GM23248 (cell line): ENCODE measurements around the gene DNAAF5. TPM values are rescaled to one million over a fixed set of nuclear protein-coding genes. Genes with fewer than 3 reads are reported as not detected.

ENCODE experiments used
- DNase-seq: peaks from one replicate; pipeline ENCODE4 v3.0.0-alpha.2; 2015
- H2AFZ ChIP-seq: fragments of 200-600 bp; sonication (generic); 2 replicates; pipeline ENCODE4 v1.6.1; 2016; ENCODE audit warnings: antibody characterized with exemption
- H3F3A ChIP-seq: fragments of 200-600 bp; sonication (generic); 2 replicates; pipeline ENCODE4 v1.6.1; 2016; ENCODE audit warnings: mild to moderate bottlenecking, antibody characterized with exemption, mixed run types; ENCODE audit not compliant: insufficient read depth
- H3K27ac ChIP-seq: fragments of 200-600 bp; sonication (generic); 2 replicates; pipeline ENCODE4 v1.5.1; 2016; ENCODE audit warnings: mild to moderate bottlenecking
- H3K27me3 ChIP-seq: fragments of 200-600 bp; sonication (generic); replicated peaks from 2 replicates; pipeline ENCODE4 v1.6.1; 2016; ENCODE audit warnings: mild to moderate bottlenecking; ENCODE audit not compliant: insufficient read depth
- H3K36me3 ChIP-seq: fragments of 200-600 bp; sonication (generic); 2 replicates; pipeline ENCODE4 v1.6.1; 2016; ENCODE audit warnings: low read depth, mild to moderate bottlenecking
- H3K4me1 ChIP-seq: fragments of 200-600 bp; sonication (generic); 2 replicates; pipeline ENCODE4 v1.6.1; 2016; ENCODE audit warnings: mild to moderate bottlenecking; ENCODE audit not compliant: insufficient read depth
- H3K4me2 ChIP-seq: fragments of 200-600 bp; sonication (generic); one replicate; pipeline ENCODE4 v1.6.1; 2016; ENCODE audit warnings: mild to moderate bottlenecking; ENCODE audit not compliant: unreplicated experiment
- H3K4me3 ChIP-seq: fragments of 200-600 bp; sonication (generic); 2 replicates; pipeline ENCODE4 v1.5.1; 2016; ENCODE audit warnings: mild to moderate bottlenecking
- H3K79me2 ChIP-seq: fragments of 200-600 bp; sonication (generic); 2 replicates; pipeline ENCODE4 v1.6.1; 2016; ENCODE audit warnings: mild to moderate bottlenecking; ENCODE audit not compliant: insufficient read depth
- H3K9ac ChIP-seq: fragments of 200-600 bp; sonication (generic); 2 replicates; pipeline ENCODE4 v1.6.1; 2016; ENCODE audit warnings: mild to moderate bottlenecking
- H3K9me2 ChIP-seq: fragments of 200-600 bp; sonication (generic); 2 replicates; pipeline ENCODE4 v1.6.1; 2016; ENCODE audit warnings: mixed run types, mild to moderate bottlenecking, moderate library complexity; ENCODE audit not compliant: insufficient read depth
- H3K9me3 ChIP-seq: fragments of 200-600 bp; sonication (generic); one replicate; pipeline ENCODE4 v1.6.1; 2017; ENCODE audit warnings: low read depth
- H4K20me1 ChIP-seq: fragments of 200-600 bp; sonication (generic); 2 replicates; pipeline ENCODE4 v1.6.0; 2016; ENCODE audit not compliant: insufficient read depth
- EZH2 ChIP-seq: fragments of 200-600 bp; sonication (generic); IDR thresholded peaks from 2 replicates; pipeline ENCODE4 v1.6.1; 2018; ENCODE audit warnings: antibody characterized with exemption, mild to moderate bottlenecking; ENCODE audit not compliant: insufficient read depth, poor library complexity, severe bottlenecking
- EZH2phosphoT487 ChIP-seq: fragments of 200-600 bp; sonication (generic); IDR thresholded peaks from 2 replicates; pipeline ENCODE4 v1.6.1; 2018; ENCODE audit warnings: antibody characterized with exemption, moderate library complexity, mild to moderate bottlenecking, low read depth; ENCODE audit not compliant: insufficient read depth
- WGBS, 2 experiments: methylation state at CpG; one replicate each; pipeline ENCODE4 v1.1.6; 2015 to 2017; ENCODE audit warnings: low lambda C conversion rate in 2 of 2, low coverage in 1 of 2; ENCODE audit errors: missing lambda C conversion rate in 2 of 2; 5-methylcytosine and 5-hydroxymethylcytosine counted together
- in situ Hi-C: fragments of 300-500 bp; cut with MboI; formaldehyde crosslinking; loops from 2 replicates; pipeline ENCODE4 v1.15.0; 2020
- polyA plus RNA-seq: library from polyadenylated mRNA; unstranded; fragments of >200 nt; fragmentation: Nextera tagmentation; extraction: Ambion mirVana; gene quantifications from 2 replicates; pipeline ENCODE4 v1.2.1, GENCODE V29; 2016
- total RNA-seq: library from RNA; depleted of rRNA; stranded (reverse); fragments of >200 nt; shearing (Covaris generic); gene quantifications from 2 replicates; pipeline ENCODE4 v1.2.3, GENCODE V29; 2014

The DNAAF5 gene
- total and polyA plus RNA-seq, 2 experiments from 2014 or later = 5.7 to 35.7 TPM

DNA sequence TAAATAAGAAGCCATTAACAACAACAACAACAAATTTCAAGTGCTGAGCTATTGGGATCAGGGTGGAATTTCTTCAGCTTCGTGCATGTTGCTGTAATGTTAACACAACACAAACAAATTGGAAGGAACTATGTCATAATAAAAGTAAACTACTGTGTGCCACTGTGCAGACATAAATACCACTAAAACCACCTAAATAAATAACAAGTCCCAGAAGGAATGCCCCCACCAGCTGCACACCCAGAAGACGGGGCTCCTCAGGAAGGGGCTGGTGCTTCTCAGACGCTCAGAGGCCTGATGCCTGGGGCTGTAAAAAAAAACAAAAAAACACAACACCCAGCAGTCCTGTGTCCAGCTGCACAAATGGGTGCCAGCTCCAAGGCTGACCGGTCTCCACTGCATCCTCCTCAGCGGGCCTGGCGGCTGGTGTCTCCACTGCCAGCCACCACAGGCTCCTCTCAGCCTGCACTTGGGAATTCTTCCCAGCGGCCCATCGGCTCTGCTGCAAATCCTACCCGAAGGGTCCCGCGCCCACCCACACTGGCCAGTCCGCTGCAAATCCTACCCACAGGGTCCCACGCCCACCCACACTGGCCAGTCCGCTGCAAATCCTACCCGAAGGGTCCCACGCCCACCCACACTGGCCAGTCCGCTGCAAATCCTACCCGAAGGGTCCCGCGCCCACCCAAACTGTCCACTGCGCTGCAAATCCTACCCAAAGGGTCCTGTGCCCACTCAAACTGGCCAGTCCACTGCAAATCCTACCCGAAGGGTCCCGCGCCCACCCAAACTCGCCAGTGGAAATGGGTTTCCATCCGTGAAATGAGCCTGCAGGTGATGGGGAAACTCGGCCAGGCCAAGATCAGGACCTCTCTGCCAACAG, 35.8 kb upstream of the DNAAF5 start:
- no peaks in the 10 kb centered on the region for H3K36me3 ChIP-seq
- no peak overlapping the region for H3K9ac ChIP-seq
- H3K4me1 ChIP-seq = no peaks in the 10 kb centered on the region
- no peak for DNase-seq
- 95% methylated on average over 25 to 27 of the region's 27 CpGs for WGBS, 2 experiments
- H3K9me2 ChIP-seq = no peaks in the 10 kb centered on the region
- H3K4me3 ChIP-seq = no peak overlapping the region
- in situ Hi-C loops = no loop called here
- no peaks in the 10 kb centered on the region for H3K9me3 ChIP-seq
- H3K27ac ChIP-seq = no peak overlapping the region
- no peaks in the 10 kb centered on the region for H3K79me2 ChIP-seq
- no peak overlapping the region for H3K4me2 ChIP-seq
- H4K20me1 ChIP-seq = no peaks in the 10 kb centered on the region
- no peak overlapping the region for H2AFZ ChIP-seq
- H3F3A ChIP-seq = no peaks in the 10 kb centered on the region
- H3K27me3 ChIP-seq = no peaks in the 10 kb centered on the region
- no peak for TF ChIP-seq EZH2phosphoT487
- no peak for TF ChIP-seq EZH2

DNA sequence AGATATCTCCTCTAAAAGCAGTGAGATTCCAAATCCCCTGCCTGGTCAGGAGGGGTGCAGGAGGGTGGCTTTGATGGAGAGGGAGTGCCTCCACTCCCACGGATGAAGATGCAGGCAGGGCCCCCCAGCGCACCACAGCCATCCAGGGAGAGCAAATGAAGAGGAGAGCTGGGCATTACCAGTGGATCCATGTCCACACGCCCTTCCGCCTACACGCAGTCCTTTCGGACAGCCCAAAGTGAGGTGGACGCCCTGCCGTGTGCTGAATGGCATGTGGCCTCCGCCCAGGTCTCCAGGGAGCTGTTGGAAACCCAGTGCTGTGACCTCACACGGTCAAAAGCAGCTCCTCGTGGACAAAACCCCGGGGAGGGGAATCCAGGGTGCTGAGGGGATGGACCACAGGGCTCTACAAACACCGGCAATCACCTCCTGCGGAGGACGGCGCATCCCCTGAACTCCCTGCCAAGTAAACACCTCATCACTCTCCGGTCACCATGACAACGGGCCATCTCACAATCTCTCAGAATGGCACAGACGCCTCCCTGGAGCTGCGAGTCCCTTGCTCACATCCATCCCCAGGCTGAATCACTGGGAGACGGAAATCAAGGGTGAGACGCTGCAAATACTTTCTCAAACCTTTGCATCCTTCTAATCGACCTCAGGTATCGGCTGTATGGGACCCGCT, 35.0 kb upstream of the DNAAF5 start:
- Histone ChIP-seq H3K4me3 (no peak overlapping the region), H3K27me3 (no peaks in the 10 kb centered on the region), H3K9me3 (no peaks in the 10 kb centered on the region), H2AFZ (no peak overlapping the region), H3K4me1 (no peaks in the 10 kb centered on the region), H3K36me3 (no peaks in the 10 kb centered on the region), H3F3A (no peaks in the 10 kb centered on the region), H4K20me1 (no peaks in the 10 kb centered on the region), H3K9me2 (no peaks in the 10 kb centered on the region), H3K4me2 (no peak overlapping the region), H3K79me2 (no peaks in the 10 kb centered on the region), H3K27ac (no peak overlapping the region), H3K9ac (no peak overlapping the region)
- WGBS, 2 experiments = 89 to 92% methylated on average over 25 of the region's 25 CpGs
- DNase-seq = no peak
- no peak for TF ChIP-seq EZH2
- no peak for TF ChIP-seq EZH2phosphoT487
- in situ Hi-C loops = no loop called here

DNA sequence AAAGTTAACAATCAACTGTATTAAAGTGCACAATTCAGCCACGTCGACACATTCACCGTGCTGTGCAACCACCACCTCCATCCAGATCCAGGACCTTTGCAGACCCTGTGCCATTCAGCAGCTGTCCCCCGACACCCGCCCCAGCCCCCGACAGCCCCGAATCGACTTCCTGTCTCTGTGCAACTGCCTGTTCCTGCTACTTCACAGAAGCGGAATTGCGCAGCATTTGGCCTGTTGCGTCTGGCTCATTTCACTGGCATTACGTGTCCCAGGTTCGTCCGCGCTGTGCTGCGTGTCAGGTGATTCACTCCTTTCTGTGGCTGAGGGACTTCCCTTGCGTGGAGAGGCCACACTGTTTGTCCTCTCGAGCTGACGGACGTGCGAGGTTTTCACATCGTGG, 33.2 kb upstream of the DNAAF5 start:
- Histone ChIP-seq H3K79me2 (no peaks in the 10 kb centered on the region), H3F3A (no peaks in the 10 kb centered on the region), H3K27me3 (no peaks in the 10 kb centered on the region), H3K9ac (no peak overlapping the region), H3K9me3 (no peaks in the 10 kb centered on the region), H3K9me2 (no peaks in the 10 kb centered on the region), H4K20me1 (no peaks in the 10 kb centered on the region), H3K4me1 (no peaks in the 10 kb centered on the region), H3K36me3 (no peaks in the 10 kb centered on the region), H3K27ac (no peak overlapping the region), H3K4me2 (no peak overlapping the region), H3K4me3 (no peak overlapping the region), H2AFZ (no peak overlapping the region)
- 95% methylated on average over 20 to 22 of the region's 22 CpGs for WGBS, 2 experiments
- no peak for DNase-seq
- no peak for TF ChIP-seq EZH2phosphoT487
- no peak for TF ChIP-seq EZH2
- in situ Hi-C loops = no loop called here

DNA sequence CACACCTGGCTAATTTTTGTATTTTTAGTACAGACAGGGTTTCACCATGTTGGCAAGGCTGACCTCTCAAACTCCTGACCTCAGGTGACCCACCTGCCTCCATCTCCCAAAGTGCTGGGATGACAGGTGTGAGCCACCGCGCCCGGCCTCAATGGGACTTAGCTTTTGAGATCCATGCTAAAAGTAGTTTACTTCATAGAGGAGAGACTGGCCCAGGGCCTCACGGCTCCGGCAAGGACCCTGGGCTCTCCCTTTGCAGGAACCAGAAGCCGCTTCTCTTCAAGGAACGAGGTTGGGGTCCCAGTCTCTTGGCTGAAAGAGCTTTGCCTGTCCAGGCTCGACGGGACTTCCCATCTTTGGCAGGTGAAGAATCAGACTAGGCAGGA, 30.1 kb upstream of the DNAAF5 start:
- no peaks in the 10 kb centered on the region for H4K20me1 ChIP-seq
- no peaks in the 10 kb centered on the region for H3K9me2 ChIP-seq
- H3K79me2 ChIP-seq = no peaks in the 10 kb centered on the region
- H3K27ac ChIP-seq = no peak overlapping the region
- H3K9ac ChIP-seq = no peak overlapping the region
- H3K4me2 ChIP-seq = no peak overlapping the region
- no peak overlapping the region for H3K4me3 ChIP-seq
- H3K36me3 ChIP-seq = no peaks in the 10 kb centered on the region
- in situ Hi-C loops = no loop called here
- no peaks in the 10 kb centered on the region for H3K9me3 ChIP-seq
- no peak for DNase-seq
- H3F3A ChIP-seq = no peaks in the 10 kb centered on the region
- H3K4me1 ChIP-seq = no peaks in the 10 kb centered on the region
- TF ChIP-seq EZH2 = no peak
- no peak for TF ChIP-seq EZH2phosphoT487
- no peak overlapping the region for H2AFZ ChIP-seq
- H3K27me3 ChIP-seq = no peaks in the 10 kb centered on the region
- 73 to 83% methylated on average over 9 of the region's 9 CpGs for WGBS, 2 experiments
